Myocyte (in vitro differentiated cells): ENCODE data around the gene SLC35E1. TPM values are rescaled to one million over a fixed set of nuclear protein-coding genes. Genes with fewer than 3 reads are reported as not detected.

ENCODE experiments used
- DNase-seq: peaks from one replicate; pipeline ENCODE4 v3.0.0-alpha.2; 2012; ENCODE audit warnings: low read depth
- total RNA-seq: library from RNA; depleted of rRNA; stranded (reverse); fragments of >200 nt; gene quantifications from 2 replicates; pipeline ENCODE4 v1.2.3, GENCODE V29; 2014

The SLC35E1 gene
- total RNA-seq, 1 donor from 2014 or later: 33.2 TPM

GRCh38 chr19:16598848-16599247, 26.6 kb upstream of the SLC35E1 start:
- DNase-seq: no peak

- no peak for DNase-seq
Measured at GRCh38 chr19:16596399-16596798, 24.2 kb upstream of the SLC35E1 start.

- no peak for DNase-seq
Measured at GRCh38 chr19:16595097-16595496, 22.9 kb upstream of the SLC35E1 start.

DNA sequence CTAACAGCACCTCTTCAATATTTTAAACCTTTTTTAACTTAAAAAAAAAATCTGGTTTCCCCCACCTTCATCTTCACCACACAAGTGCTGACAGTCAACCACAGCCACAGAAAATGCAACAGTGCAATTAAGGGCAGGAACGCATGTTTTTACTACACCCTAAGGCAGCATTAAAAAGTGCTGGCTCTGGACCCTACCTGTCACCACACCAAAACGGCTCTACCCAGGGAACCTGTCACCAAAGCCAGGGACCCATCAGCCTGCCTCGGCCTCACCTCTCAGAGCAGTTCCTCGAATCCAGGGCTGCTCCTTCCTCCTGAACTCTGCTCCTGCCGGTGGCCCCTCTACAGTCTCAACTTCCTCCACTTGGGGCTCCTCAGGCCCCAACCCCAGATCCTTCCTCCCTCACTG, 22.5 kb upstream of the SLC35E1 start:
- DNase-seq: no peak

GRCh38 chr19:16594131-16594586, 21.9 kb upstream of the SLC35E1 start:
- DNase-seq: no peak

DNA sequence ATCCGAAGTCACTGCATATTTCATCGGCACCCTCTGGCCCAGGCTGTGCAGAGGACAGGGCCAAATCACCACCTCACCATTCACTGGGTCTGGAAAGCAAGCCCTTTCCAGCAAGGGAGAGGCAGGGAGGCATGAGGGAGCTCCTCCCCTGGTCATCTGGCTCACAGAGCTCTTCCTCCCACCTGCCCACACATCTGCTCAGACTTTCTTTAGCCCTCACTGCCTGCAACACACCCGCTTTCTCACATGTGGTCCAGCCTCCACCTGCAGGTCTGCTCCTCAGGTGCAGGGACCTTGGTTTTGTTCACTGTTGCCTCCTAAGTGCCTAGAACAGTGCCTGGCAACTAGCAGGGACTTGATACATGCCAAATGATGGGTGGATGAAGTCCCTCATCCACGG, 21.0 kb upstream of the SLC35E1 start:
- no peak for DNase-seq

DNA sequence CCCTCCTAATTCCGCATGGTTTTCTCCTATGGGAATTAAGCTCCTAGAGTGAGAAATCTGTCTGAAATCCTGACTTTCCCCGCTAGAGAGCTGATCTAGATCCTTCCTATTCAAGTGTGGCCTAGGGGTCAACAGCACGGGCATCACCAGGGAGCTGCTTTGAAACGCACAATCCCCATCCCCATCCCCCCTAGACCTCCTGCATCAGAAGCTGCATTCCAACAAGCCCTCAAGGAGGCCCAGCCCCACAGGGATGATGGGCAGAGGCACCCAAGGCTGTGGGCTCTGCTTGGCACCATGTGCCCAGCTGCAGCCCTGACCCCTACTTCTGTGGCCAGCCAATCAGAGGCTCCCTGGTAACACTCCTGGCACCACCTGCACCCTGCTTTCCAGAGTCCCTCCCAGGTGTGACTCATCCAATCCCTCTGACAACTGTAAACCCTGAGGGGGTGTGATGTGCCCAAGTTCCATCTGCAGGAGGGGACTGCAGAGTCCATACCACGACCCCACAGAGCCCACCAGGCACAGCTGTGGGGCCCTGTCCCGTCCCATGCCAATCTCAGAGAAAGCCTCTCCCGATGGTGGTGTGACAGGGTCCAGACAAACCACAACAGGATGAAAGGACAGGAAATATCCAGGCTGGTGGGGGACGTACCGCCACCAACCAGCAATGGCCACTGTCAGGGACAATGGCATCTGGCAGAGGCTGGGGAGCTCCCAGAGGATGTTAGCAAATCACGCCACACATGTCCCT, 19.8 kb upstream of the SLC35E1 start:
- peak; percentile 73 for DNase-seq

DNA sequence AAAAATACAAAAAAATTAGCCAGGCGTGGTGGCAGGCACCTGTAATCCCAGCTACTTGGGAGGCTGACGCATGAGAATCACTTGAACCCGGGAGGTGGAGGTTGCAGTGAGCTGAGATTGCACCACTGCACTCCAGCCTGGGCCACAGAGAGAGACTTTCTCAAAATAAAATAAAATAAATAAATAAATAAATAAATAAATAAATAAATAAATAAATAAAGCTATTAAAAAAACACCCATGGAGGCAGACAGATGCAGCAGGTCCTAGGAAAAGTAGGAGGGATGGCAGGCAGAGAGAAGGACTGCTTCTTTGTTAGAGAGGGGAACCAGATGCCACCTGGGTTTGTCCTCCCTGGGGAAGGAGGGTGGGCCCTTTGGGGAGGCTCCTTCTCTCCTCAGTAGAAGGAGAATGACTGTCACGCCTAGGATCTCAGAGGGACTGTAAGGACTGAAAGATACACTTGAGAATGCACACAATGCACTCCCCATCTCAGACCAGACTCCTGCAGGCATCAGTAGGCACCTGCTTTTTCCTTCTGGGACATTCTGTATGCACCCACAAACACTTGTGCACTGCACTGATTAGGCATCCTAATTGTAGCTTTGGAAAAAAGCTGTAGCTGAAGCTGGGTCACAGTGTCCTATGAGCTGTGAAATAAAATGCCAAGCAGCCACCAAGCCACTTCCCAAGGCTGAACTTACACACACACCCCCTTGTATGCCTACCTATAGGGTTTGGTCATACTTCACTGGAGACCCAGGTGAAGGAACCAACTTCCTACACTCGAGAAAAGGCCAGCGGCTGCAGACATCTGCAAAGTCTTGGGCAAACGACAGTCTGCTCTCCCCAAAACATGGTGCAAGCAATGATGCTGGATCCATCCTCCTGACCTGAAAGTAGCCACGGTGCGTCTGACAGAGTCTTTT, 18.9 kb upstream of the SLC35E1 start:
- DNase-seq: no peak

- no peak for DNase-seq
Measured at GRCh38 chr19:16589917-16590316, 17.7 kb upstream of the SLC35E1 start.

DNA sequence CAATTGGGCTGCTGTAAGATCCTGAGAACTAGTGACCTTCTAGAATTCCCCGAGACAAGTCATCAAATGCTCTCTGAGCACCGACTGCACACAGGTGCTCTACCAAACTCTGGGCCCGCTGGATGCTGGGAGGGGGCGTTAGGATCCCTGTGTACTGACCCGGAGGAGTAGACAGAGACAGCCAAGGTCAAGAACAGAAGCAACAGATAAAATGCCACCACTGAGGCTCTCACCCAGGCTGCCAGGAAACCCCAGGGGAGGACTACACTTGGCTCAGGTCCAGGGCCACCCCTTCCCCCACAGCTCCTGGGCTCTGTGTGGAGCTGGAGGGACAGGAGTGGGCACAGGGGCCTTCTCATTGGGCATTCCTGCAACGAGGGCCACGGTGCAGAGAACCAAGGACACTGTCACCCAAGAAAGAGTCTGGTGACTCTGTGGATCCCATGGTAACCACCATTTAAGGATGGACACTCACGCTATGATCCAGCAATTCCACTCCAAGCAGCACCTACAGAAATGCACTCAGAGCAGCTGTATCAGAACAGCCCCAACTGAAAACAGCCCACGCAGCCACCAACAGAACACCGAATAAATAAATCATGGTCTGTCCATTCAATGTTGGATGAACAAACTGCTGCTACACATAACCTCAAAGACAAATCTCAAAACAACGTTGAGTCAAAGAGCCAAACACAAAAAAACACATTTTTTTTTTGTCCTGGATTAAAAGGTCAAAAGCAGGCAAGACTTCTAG, 16.8 kb upstream of the SLC35E1 start:
- DNase-seq: no peak

DNA sequence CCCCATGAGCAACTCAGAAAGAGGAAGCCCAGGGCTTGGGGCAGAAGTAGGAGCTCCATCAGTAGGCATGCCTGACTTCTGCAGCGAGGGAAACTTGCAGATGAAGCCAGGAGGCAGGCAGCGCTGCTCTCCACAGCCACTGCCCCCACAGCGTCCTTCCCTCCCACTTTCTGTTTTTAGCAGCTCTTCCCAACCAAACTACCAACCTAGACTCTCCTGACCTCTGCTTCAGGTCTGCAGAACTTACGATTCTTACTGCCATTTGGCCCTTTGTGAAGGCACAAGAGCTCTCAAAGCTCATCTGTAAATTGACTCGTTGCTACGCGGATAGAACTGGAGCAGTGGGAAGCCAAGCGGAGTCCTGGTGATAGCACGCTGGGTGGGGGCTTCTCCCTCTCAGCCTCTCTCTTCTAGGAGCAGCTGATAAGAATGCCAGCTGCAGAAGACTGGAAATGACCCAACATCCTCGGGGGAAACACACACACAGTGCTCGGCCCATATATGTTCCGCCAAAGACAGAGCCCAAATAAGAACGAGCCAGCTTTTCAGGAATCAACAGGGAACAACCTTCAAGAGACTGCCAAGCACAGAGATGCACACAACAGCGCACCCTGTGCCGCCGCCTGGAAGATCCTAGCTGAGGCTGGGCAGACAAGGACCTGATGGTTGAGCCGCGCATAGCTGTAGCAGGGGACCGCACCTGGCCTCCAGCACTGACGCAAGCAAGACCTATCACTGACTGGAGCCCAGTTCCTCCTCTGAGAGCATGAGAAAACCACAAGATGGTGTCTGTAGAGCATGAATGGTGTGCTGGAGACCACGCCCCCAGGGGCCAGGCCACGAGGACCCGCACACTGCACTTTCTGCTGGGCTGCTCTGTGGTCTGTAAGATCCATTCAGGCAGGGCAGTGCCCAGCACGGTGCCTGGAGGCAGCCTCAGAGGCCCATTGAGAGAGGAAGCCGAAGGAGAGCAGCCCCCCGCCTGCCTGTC, 15.9 kb upstream of the SLC35E1 start:
- DNase-seq: no peak

DNA sequence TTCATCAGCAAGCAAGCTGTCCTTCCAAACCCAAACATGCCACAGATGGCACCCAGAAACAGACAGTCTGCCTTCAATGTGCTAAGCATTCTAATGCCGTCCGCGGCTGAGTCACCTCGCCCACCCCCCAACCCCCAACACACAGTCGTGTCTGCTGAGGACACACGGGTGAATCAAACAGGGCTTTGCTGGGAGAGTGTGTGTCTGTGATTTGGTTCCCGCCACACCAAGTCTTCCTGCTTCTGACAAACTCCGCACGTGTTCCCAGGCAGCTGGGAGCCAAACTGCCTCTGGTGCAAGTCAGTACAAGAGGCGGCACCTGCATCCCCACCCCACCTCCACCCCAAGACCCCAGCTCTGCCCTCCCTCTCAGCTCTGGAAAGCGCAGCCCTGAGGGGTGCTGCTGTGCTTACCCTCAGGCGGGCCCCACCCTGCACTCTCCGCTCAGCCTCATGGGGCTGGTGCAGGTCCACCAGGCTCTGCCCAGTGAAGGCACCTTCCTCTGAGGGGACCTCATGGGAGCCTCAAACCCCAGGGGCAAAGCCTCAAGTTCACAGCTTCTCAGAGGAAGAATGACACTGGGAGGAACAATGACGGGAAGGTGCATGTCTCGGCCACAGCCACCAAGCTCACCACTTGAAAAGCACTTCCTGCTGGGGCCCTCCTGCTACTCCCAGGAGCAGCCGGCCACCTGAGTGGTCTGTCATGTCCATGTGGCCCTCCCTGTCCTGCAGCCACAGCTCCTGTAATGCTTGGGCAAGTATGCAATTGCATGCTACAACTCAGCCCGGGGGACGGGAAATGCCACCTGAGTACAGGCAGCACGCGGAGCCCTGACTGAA, 15.0 kb upstream of the SLC35E1 start:
- DNase-seq: no peak

DNA sequence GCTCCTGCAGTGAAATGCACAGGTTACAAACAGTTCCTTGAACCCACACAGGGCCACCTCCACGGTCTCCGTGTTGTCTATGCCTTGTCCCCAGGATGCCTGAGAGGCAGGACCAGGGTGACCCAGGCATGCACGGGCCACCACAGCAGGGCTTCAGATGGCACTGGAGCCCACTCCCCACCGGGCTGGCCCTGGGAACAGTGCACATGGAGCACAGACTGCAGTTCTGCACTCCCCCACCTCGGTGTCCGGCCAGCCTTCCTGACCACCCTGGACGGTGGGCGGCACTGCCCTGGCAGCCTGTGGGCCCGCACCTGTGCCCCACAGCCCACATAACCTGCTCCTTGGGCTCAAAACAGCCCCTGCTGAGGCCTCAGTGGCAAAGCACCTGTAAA, 14.3 kb upstream of the SLC35E1 start:
- no peak for DNase-seq

GRCh38 chr19:16585808-16586476, 13.7 kb upstream of the SLC35E1 start:
- peak; percentile 49 for DNase-seq

DNA sequence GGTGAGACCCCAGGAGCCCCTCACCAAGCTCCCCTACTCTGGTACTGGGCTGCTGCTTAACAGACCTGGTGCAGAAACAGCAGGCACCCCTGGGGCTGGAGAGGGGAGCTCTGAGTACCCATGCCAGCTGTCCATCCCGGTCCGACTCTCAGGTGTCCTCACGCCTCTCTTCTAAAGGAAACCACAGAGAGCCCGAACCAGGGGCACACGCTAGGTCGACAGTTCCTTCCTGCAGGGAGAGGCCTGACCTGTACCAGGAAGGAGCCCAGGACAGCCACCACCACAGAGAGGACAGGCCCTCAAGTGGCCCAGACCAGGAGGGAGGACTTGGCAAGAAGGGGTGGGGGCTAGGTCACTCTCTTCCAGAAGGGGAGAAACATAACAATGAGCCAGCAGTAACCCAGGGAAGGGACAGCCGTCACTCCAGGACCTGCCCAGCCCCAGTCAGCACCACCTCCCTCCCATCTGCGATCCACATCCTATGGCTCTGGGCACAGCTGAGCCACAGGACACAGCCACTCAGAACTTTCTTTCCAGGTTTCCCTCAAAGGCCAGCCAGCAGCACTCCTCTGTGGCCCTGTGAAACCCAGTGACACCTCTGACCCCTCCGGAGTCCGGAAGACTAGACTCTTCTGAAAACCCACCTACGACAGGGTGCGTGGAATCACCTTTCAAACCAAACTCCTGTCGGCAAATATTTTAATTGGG, 13.0 kb upstream of the SLC35E1 start:
- DNase-seq: no peak

- DNase-seq: peak; percentile 88
Measured at GRCh38 chr19:16584248-16585093, 12.3 kb upstream of the SLC35E1 start.
